Peyer's patch (tissue), 4 donors: Measurements from ENCODE around the gene E2F2. TPM values are rescaled to one million over a fixed set of nuclear protein-coding genes. Genes with fewer than 3 reads are reported as not detected.
A peak's percentile ranks its signal among the peaks of the same experiment; 100 is the strongest.
"Not testable (repeated sequence)": the region's sequence is repeated elsewhere in the genome, so short reads cannot be mapped to it uniquely, and the experiment has no call there.

Source experiments
- DNase-seq, 3 donors: peaks; one replicate each; pipeline ENCODE4 v3.0.0-alpha.2; 2017 to 2019
- H3K27ac ChIP-seq, 4 donors: fragments of 200-600 bp; sonication (generic); one replicate each; pipeline ENCODE4 v1.5.1; 2016 to 2019
- H3K27me3 ChIP-seq, 2 donors: fragments of 200-600 bp; sonication (generic); one replicate each; pipeline ENCODE4 v1.5.1; 2019
- H3K36me3 ChIP-seq, 3 donors: fragments of 200-600 bp; sonication (generic); one replicate each; pipeline ENCODE4 v1.5.1; 2016 to 2019
- H3K4me1 ChIP-seq, 4 donors: fragments of 200-600 bp; sonication (generic); one replicate each; pipeline ENCODE4 v1.5.1; 2016 to 2019
- H3K4me3 ChIP-seq, 4 donors: fragments of 200-600 bp; sonication (generic); 1 replicate in 3 of 4; 2 replicates in 1 of 4; pipeline ENCODE4 v1.5.1; 2016 to 2019; ENCODE audit warnings: mild to moderate bottlenecking in 1 of 4
- H3K9me3 ChIP-seq, 4 donors: fragments of 200-600 bp; sonication (generic); one replicate each; pipeline ENCODE4 v1.5.1; 2016 to 2019; ENCODE audit warnings: mild to moderate bottlenecking in 1 of 4
- POLR2A ChIP-seq, 2 donors: fragments of 450-650 bp; IDR thresholded peaks; one replicate each; pipeline ENCODE4 v1.5.1; 2017; ENCODE audit warnings: antibody characterized with exemption in 2 of 2, mild to moderate bottlenecking in 2 of 2, moderate library complexity in 2 of 2
- total RNA-seq, 4 donors: library from RNA; depleted of rRNA; stranded (reverse); fragments of >200 nt; gene quantifications; one replicate each; pipeline ENCODE4 v1.1.0, GENCODE V29; 2016
- TF ChIP-seq, protein P1 (sequence below), 6 experiments: fragments of 450-650 bp in 4 of 6; fragments of 200-600 bp in 2 of 6; sonication (generic) in 1 of 6; IDR thresholded peaks; one replicate each; pipeline ENCODE4 v1.5.1; 2017 to 2019; ENCODE audit warnings: antibody characterized with exemption in 6 of 6, mild to moderate bottlenecking in 3 of 6, moderate library complexity in 1 of 6

E2F2 gene
- total RNA-seq, 4 donors from 2014 or later, result 6.8 to 16.4 (median 13.6) TPM

- H3K4me1 ChIP-seq, result no peaks in the 10 kb centered on the region
- no peak for TF ChIP-seq POLR2A (IDR thresholded peaks at IDR 0.05)
- TF ChIP-seq, protein P1, sequence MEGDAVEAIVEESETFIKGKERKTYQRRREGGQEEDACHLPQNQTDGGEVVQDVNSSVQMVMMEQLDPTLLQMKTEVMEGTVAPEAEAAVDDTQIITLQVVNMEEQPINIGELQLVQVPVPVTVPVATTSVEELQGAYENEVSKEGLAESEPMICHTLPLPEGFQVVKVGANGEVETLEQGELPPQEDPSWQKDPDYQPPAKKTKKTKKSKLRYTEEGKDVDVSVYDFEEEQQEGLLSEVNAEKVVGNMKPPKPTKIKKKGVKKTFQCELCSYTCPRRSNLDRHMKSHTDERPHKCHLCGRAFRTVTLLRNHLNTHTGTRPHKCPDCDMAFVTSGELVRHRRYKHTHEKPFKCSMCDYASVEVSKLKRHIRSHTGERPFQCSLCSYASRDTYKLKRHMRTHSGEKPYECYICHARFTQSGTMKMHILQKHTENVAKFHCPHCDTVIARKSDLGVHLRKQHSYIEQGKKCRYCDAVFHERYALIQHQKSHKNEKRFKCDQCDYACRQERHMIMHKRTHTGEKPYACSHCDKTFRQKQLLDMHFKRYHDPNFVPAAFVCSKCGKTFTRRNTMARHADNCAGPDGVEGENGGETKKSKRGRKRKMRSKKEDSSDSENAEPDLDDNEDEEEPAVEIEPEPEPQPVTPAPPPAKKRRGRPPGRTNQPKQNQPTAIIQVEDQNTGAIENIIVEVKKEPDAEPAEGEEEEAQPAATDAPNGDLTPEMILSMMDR (IDR thresholded peaks at IDR 0.05), result no peak
- H3K27ac ChIP-seq, result no peak overlapping the region
- H3K36me3 ChIP-seq, result no peaks in the 10 kb centered on the region
- H3K27me3 ChIP-seq, result no peaks in the 10 kb centered on the region
- H3K9me3 ChIP-seq, result no peaks in the 10 kb centered on the region
- DNase-seq, result no peak
- no peak overlapping the region for H3K4me3 ChIP-seq
Measured at GRCh38 chr1:23502951-23503350, 28.1 kb downstream of the E2F2 start.

DNA sequence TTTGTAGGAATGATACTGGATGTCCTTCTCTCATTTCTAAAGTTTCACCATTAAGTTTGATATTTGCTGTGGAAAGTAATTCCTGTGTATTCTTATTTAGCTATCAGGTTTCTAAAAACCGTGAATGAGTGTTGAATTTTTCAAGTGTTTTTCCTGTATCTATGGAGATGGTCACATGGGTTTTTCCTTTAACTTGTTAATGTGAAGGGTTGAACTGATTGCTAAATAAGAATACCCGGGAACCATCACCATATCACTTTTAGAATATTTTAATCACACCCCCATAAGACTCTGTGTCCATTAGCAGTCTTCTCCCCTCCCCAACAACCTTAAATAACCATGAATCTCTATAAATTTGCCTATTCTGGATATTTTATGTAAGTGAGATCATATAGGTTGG, 30.6 kb downstream of the E2F2 start:
- Histone ChIP-seq H3K27me3 (no peaks in the 10 kb centered on the region), H3K4me3 (no peak overlapping the region), H3K27ac (peak overlapping the region in 1 of 4 donors; percentile 7), H3K9me3 (no peaks in the 10 kb centered on the region), H3K4me1 (no peaks in the 10 kb centered on the region), H3K36me3 (no peaks in the 10 kb centered on the region)
- TF ChIP-seq, protein P1 (IDR thresholded peaks at IDR 0.05), result no peak
- no peak for TF ChIP-seq POLR2A (IDR thresholded peaks at IDR 0.05)
- DNase-seq, result no peak

DNA sequence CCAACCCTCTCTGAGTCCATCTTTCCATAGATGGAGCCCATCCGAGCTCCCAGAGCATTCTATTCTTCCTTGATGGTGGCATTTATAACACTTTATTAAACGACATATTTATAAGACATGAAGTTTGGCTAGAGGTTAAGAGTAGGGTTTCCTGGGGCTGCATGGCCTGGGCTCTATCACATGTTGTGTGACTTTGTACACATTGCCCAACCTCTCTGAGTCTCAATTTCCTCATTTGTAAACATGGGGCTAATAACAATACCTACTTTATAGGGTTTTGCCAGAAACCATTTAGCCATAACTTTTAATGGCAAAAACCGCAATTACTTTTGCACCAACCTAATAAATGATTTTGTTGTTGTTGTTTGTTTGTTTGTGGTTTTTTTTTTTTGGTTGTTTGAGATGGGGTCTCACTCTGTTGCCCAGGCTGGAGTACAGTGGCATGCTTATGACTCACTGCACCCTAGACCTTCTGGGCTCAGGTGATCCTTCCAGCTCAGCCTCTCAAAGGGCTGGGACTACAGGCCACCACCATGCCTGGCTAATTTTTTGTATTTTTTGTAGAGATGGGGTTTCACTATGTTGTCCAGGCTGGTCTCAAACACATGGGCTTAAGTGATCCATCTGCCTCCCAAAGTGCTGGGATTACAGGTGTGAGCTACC, 33.1 kb downstream of the E2F2 start:
- Histone ChIP-seq H3K4me3 (no peak overlapping the region), H3K4me1 (no peaks in the 10 kb centered on the region), H3K9me3 (no peaks in the 10 kb centered on the region), H3K27ac (no peak overlapping the region), H3K27me3 (no peaks in the 10 kb centered on the region), H3K36me3 (no peaks in the 10 kb centered on the region)
- no peak for DNase-seq
- TF ChIP-seq POLR2A (IDR thresholded peaks at IDR 0.05), result no peak
- TF ChIP-seq, protein P1 (IDR thresholded peaks at IDR 0.05), result no peak

GRCh38 chr1:23496490-23497181, 34.4 kb downstream of the E2F2 start:
- Histone ChIP-seq H3K36me3 (no peaks in the 10 kb centered on the region), H3K4me1 (no peaks in the 10 kb centered on the region), H3K27ac (no peak overlapping the region), H3K9me3 (no peaks in the 10 kb centered on the region), H3K27me3 (no peaks in the 10 kb centered on the region), H3K4me3 (no peak overlapping the region)
- DNase-seq, result no peak
- no peak for TF ChIP-seq POLR2A (IDR thresholded peaks at IDR 0.05)
- TF ChIP-seq, protein P1 (IDR thresholded peaks at IDR 0.05), result no peak

- not testable (repeated sequence) for H3K4me1 ChIP-seq, H3K27me3 ChIP-seq, DNase-seq, H3K9me3 ChIP-seq, H3K4me3 ChIP-seq, H3K27ac ChIP-seq, H3K36me3 ChIP-seq
Measured at GRCh38 chr1:23494836-23495235, 36.2 kb downstream of the E2F2 start.

- DNase-seq, H3K4me3 ChIP-seq, H3K9me3 ChIP-seq, H3K27me3 ChIP-seq, H3K4me1 ChIP-seq, H3K36me3 ChIP-seq, H3K27ac ChIP-seq: not testable (repeated sequence)
Measured at GRCh38 chr1:23492776-23493175, 38.3 kb downstream of the E2F2 start.
